Effector memory CD4-positive, alpha-beta T cell (primary cell): ENCODE results near the gene NUF2.
"Not testable (repeated sequence)": the region's sequence is repeated elsewhere in the genome, so short reads cannot be mapped to it uniquely, and the experiment has no call there.

Experiments used
- DNase-seq, 3 donors: peaks; one replicate each; pipeline ENCODE4 v3.0.0-alpha.2; 2020
- H3K27ac ChIP-seq: 2 replicates; pipeline ENCODE4 v1.7.0; 2013; ENCODE audit warnings: mild to moderate bottlenecking, low read length, moderate library complexity; ENCODE audit not compliant: insufficient read depth, poor library complexity, severe bottlenecking
- H3K27me3 ChIP-seq: replicated peaks from 2 replicates; pipeline ENCODE4 v1.7.0; 2013; ENCODE audit warnings: mild to moderate bottlenecking, low read length; ENCODE audit not compliant: insufficient read depth, control insufficient read depth, poor library complexity, severe bottlenecking
- H3K36me3 ChIP-seq: 2 replicates; pipeline ENCODE4 v1.7.0; 2013; ENCODE audit warnings: mild to moderate bottlenecking, low read length, moderate library complexity; ENCODE audit not compliant: control insufficient read depth, insufficient read depth
- H3K4me1 ChIP-seq: 2 replicates; pipeline ENCODE4 v1.7.0; 2013; ENCODE audit warnings: low read length, mild to moderate bottlenecking; ENCODE audit not compliant: control insufficient read depth, insufficient read depth, poor library complexity, severe bottlenecking
- H3K4me3 ChIP-seq: 2 replicates; pipeline ENCODE4 v1.7.0; 2013; ENCODE audit warnings: low read length, low read depth, mild to moderate bottlenecking; ENCODE audit not compliant: insufficient read depth, poor library complexity, severe bottlenecking
- H3K9me3 ChIP-seq: 2 replicates; pipeline ENCODE4 v1.7.0; 2013; ENCODE audit warnings: mild to moderate bottlenecking, low read length, moderate library complexity; ENCODE audit not compliant: control insufficient read depth

The NUF2 gene

DNA sequence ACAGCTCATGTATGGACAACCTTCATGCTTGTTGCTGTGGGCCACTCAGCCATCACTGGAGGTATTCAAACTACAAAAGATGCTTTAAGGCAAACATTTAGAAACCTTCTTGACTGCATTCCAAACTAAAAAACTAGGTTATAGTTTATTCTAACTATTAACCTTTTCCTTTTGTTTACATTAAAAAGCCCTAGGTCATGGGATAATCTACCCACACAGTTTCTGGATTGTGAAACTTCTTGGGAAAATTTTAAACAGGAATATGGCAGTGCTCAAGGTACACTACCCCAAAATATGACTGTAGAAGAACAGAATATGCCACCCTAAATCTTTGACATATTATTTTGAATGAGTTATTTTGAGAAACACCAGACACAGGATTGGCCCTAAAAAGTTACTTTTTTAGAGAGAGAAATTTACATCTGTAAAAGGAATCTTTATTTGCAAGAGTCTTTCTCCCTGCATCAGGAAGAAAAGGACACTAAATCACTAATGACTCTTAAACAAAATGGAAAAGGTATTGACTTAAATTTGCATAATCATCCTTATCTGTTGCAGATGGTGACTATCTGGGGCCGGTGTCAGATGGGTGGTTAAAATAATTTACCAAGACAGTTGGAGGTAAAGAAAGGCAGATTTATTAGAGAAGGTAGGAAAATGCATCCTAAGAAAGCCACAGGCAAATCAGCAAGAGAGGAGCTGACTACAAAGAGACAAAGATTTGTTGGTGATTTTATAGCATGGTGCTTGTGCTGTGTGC is 25.1 kb upstream of the NUF2 start:
- H3K36me3 ChIP-seq, result peaks cover 13% of the 10 kb centered on the region
- H3K27me3 ChIP-seq, result no peaks in the 10 kb centered on the region
- no peaks in the 10 kb centered on the region for H3K4me1 ChIP-seq
- no peak overlapping the region for H3K27ac ChIP-seq
- no peaks in the 10 kb centered on the region for H3K9me3 ChIP-seq
- H3K4me3 ChIP-seq, result no peak overlapping the region
- no peak for DNase-seq

- no peak for DNase-seq
- Histone ChIP-seq H3K9me3 (no peaks in the 10 kb centered on the region), H3K4me1 (no peaks in the 10 kb centered on the region), H3K27ac (no peak overlapping the region), H3K4me3 (no peak overlapping the region), H3K27me3 (no peaks in the 10 kb centered on the region), H3K36me3 (peaks cover 13% of the 10 kb centered on the region)
These were observed 23.4 kb upstream of the NUF2 start for GRCh38 chr1:163298365-163298764.

DNA sequence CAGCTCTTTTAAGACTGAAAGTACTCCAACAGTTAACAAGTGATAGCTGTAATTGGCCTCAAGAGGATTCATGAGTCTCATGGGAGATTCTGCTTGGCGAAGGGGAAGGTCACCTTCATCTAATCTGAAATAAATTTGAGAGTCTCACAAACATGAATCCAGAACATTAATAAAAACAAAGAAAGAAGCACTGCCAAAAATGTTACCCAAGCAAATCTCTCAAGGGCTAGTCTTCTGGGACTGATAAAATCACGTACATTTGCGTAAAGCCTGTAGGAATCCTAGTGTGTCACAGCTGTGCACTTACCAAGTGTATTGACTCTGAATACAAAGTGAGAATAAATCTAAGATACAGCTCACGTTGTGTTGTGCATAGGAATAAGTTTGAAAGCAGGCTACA is 21.2 kb upstream of the NUF2 start:
- Histone ChIP-seq H3K4me3 (no peak overlapping the region), H3K9me3 (no peaks in the 10 kb centered on the region), H3K36me3 (peaks cover 13% of the 10 kb centered on the region), H3K27ac (no peak overlapping the region), H3K4me1 (no peaks in the 10 kb centered on the region), H3K27me3 (no peaks in the 10 kb centered on the region)
- DNase-seq, result no peak

- no peak for DNase-seq
- no peak overlapping the region for H3K4me3 ChIP-seq
- H3K27ac ChIP-seq, result no peak overlapping the region
- H3K27me3 ChIP-seq, result no peaks in the 10 kb centered on the region
- H3K4me1 ChIP-seq, result no peaks in the 10 kb centered on the region
- peaks cover 13% of the 10 kb centered on the region for H3K36me3 ChIP-seq
- no peaks in the 10 kb centered on the region for H3K9me3 ChIP-seq
These were observed 18.2 kb upstream of the NUF2 start for GRCh38 chr1:163303561-163303960.

- H3K4me3 ChIP-seq, result no peak overlapping the region
- H3K27ac ChIP-seq, result no peak overlapping the region
- no peak for DNase-seq
- H3K9me3 ChIP-seq, result no peaks in the 10 kb centered on the region
- H3K4me1 ChIP-seq, result no peaks in the 10 kb centered on the region
- H3K27me3 ChIP-seq, result no peaks in the 10 kb centered on the region
- peaks cover 4% of the 10 kb centered on the region for H3K36me3 ChIP-seq
These were observed 16.3 kb upstream of the NUF2 start for GRCh38 chr1:163305441-163305840.

DNA sequence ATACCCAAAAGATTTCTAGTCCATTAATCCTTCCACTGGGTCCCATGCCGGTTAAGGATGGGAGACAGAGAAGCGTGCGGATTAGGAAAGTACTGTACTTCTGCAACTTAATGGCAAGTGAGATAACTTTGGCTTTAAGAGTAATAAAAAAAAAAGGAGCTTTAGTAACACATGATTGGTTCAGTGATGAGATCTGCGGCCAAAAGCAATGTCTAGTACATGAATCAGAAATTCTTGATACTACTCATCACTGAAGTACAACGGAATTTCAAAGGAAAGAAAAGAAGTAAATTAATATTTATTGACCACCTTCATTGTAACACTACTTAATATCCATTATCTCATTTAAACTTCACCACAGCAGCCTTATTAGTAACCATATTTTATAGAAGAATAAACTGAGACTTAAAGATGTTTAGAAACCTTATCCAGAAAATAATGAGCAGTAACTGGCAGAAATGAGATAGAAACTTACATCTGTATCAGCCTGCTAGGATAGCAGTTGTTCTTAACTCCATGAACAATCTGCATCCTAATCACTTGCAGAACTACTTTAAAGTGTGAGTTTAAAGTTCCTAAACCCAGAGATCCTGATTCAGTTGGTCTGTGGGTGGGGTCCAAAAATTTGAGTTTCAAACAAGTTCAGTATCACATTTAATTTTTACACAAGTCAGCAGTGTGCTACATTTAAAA is 14.1 kb upstream of the NUF2 start:
- no peak for DNase-seq
- no peak overlapping the region for H3K27ac ChIP-seq
- no peaks in the 10 kb centered on the region for H3K27me3 ChIP-seq
- H3K4me1 ChIP-seq, result no peaks in the 10 kb centered on the region
- no peaks in the 10 kb centered on the region for H3K36me3 ChIP-seq
- no peaks in the 10 kb centered on the region for H3K9me3 ChIP-seq
- H3K4me3 ChIP-seq, result no peak overlapping the region

GRCh38 chr1:163308811-163309210 is 12.9 kb upstream of the NUF2 start:
- DNase-seq, result no peak
- Histone ChIP-seq H3K27ac (no peak overlapping the region), H3K4me1 (no peaks in the 10 kb centered on the region), H3K36me3 (no peaks in the 10 kb centered on the region), H3K4me3 (no peak overlapping the region), H3K9me3 (no peaks in the 10 kb centered on the region), H3K27me3 (no peaks in the 10 kb centered on the region)

DNA sequence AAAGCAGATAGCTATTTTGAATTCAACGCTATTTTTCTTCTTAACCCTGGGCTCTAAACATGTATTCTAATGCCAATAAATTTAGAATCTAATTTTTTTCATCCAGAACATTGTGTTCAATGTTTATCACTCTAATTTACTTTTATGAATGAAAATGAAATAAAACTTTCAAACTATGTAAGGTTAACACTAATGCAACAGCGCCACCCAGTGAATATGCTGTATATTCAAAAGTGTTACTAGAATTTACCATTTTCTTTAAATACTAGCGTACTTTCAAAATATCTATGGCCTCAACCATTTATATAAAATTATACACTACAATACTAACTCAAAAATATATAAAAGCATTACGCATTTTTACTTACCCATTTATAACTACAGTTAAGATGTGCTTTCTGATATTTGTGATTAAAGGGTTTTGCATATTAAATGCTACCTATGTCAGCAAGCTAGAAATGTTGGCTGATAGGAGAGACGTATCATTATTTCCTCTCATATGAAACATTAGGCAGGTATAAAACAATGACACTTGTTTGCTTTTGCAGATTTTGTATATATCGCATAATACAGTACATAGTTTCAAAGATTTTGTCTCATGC is 5.9 kb upstream of the NUF2 start:
- no peak overlapping the region for H3K27ac ChIP-seq
- no peak overlapping the region for H3K4me3 ChIP-seq
- no peaks in the 10 kb centered on the region for H3K4me1 ChIP-seq
- H3K9me3 ChIP-seq, result no peaks in the 10 kb centered on the region
- H3K36me3 ChIP-seq, result no peaks in the 10 kb centered on the region
- no peaks in the 10 kb centered on the region for H3K27me3 ChIP-seq
- DNase-seq, result peak in 2 of 3 donors; percentile 1 to 26

- no peaks in the 10 kb centered on the region for H3K9me3 ChIP-seq
- no peaks in the 10 kb centered on the region for H3K36me3 ChIP-seq
- peak overlapping the region; percentile 75 for H3K4me3 ChIP-seq
- H3K4me1 ChIP-seq, result peaks cover 4% of the 10 kb centered on the region
- H3K27ac ChIP-seq, result peak overlapping the region; percentile 75
- no peak for DNase-seq
- no peaks in the 10 kb centered on the region for H3K27me3 ChIP-seq
These were observed 863 bp upstream of the NUF2 start for GRCh38 chr1:163320891-163321290.

DNA sequence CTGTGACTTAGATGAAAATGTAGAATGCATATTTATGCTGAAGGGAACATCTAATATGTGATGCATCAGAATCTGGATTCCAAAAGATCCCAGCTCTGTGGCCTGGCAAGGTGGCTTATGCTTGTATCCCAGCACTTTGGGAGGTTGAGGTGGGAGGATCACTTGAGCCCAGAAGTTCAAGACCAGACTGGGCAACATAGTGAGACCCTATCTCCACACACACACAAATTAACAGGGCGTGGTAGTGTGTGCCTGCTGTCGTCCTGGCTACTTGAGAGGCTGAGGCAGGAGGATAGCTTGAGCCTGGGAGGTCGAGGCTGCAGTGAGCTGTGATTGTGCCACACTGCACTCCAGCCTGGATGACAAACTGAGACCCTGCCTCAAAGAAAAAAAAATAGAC is 1.6 kb downstream of the NUF2 start:
- not testable (repeated sequence) for H3K4me1 ChIP-seq, H3K27ac ChIP-seq, H3K9me3 ChIP-seq, H3K4me3 ChIP-seq, H3K27me3 ChIP-seq, DNase-seq, H3K36me3 ChIP-seq
